Activated CD4-positive, alpha-beta T cell treated with anti-CD3 and anti-CD28 coated beads, Interleukin-2, Interleukin-4, amounts not matched to agents 100 ng/mL and 50 ng/mL, durations not matched to agents 16 hours and 8 hours (primary cell): ENCODE data around the gene SLC25A1.
"Not testable (repeated sequence)": the region's sequence is repeated elsewhere in the genome, so short reads cannot be mapped to it uniquely, and the experiment has no call there.

Experiments
- DNase-seq: peaks from one replicate; pipeline ENCODE4 v3.0.0-alpha.2; 2020; ENCODE audit warnings: low spot score

SLC25A1 gene

DNA sequence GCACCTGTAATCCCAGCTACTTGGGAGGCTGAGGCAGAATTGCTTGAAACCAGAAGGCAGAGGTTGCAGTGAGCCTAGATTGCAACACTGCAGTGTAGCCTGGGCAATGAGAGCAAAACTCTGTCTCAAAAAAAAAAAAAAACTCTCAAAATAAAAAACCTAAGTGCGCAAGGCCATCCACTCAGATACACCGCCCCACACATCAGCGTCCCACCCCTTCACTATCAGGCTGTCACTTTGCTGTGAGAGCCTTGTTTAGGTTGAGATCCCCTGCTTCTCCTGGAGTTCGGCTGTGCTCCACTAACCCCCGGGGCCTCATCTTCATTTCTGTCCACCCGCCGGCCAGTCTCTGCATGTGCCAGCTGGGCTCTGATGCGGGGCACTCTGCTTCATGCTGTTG lies 12.1 kb downstream of the SLC25A1 start:
- no peak for DNase-seq

DNA sequence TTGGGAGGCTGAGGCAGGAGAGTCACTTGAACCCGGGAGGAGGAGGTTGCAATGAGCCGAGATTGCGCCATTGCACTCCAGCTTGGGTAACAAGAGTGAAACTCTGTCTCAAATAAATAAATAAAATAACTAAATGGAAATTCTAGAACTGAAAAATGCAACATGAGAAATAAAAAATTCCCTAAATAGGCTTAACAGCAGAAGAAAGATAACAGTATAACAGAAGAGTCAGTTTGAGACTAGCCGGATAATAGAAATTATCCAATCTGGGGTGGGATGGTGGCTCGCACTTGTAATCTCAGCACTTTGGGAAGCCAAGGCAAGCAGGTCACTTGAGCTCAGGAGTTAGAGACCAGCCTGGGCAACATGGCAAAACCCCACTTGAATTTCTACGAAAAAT lies 14.1 kb downstream of the SLC25A1 start:
- no peak for DNase-seq

DNA sequence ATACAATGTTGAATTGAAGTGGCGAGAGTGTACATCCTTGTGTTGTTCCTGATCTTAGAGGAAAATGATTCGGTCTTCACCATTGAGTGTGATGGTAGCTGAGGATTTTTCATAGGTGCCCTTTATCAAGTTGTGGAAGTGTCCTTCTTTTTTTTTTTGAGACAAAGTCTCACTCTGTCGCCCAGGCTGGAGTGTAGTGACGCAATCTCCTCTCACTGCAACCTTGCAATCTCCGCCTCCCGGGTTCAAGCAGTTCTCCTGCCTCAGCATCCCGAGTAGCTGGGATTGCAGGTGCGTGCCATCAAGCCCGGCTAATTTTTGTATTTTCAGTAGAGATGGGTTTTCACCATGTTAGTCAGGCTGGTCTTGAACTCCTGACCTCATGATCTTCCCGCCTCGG lies 19.9 kb downstream of the SLC25A1 start:
- DNase-seq: not testable (repeated sequence)

DNA sequence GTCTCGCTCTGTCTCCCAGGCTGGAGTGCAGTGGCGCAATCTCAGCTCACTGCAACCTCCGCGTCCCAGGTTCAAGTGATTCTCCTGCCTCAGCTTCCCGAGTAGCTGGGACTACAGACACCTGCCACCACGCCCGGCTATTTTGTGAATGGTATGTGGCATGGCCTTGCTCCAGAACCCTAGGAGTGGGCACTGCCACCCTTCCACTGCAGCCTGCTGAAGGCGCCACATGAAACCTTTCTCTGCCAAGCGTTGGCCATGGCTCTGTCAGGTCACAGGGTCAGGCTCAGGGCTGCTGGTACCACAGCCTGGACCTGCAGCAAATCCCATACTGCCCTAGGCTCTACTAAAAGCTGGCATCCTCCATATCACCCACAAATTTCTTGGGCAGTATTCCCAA lies 22.4 kb downstream of the SLC25A1 start:
- not testable (repeated sequence) for DNase-seq

DNA sequence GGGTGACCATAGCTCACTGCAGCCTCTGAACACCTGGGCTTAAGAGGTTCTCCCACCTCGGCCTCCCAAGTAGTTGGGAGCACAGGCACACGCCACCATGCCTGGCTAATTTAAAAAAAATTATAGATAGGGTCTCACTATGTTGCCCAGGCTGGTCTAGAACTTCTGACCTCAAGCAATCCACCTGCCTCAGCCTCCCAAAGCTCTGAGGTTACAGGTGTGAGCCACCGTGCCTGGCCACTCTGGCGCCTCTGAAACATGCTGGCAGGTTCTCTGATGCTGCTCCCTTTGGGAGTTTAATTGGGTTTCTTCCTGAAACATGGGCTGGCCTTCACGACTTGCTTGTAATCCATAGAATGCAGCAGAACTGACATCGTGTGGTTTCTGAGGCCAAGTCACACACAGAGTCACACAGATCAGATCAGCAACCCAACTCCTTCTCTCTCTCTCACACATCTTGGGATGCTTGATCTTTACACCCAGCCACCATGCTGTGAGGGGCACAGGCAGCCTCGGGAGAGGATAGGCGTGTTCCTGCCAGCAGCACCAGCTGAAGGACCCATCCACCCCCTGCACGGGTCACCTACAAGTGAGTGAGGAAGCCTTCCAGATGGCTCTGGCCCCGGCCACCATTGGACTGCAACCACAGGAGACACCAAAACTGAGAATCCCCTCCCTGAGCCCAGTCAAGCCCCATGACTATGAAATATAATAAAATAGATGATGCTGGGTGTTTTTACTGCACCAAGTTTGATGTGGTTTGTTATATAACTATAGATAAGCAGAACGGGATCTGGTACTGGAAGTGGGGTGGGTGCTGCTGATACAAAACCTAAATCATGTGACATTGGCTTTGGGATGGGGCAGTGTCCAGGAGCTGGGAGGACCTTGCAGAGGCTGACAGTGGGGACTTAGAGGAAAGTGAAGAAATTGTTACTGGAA lies 25.3 kb downstream of the SLC25A1 start:
- no peak for DNase-seq

DNA sequence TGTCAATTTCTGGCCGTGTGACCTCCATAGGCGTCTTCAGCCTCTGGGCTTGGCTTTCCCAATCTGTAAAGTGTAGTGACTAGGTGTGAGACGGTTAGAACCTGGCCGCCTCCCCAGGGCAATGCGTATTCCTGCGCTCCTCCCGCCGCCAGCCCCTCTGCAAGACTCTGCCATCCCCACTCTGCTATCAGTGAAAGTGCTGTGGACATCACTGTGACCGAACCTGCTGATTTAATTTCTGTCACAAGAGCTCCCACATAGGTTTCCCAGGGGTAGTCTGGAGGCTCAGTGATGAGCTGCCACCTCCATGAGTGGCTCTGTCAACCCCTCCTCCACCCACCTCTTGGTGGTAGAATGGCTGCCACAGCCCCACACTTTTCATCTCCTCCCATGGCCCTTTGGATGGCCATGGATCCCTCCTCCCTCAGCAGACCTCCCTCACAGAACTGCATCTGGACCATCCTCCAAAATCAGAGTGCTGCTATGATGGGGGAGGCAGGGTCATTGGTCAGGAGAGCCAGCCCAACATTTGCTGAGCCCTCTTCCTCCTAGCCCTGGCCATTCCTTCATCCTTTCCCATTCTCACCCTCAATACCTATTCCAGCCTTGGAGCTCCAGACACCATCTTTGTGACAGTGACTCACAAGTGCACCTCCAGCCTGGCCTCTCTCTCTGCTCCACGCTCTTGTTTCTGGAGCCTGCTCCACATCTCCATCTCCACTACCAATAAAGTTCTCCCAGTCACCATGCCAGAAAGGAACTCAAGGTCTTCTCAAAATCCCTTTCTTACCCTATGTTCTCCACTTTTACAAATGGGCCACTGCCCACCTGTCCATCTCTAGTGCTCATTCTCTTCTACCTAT lies 27.0 kb downstream of the SLC25A1 start:
- no peak for DNase-seq

DNA sequence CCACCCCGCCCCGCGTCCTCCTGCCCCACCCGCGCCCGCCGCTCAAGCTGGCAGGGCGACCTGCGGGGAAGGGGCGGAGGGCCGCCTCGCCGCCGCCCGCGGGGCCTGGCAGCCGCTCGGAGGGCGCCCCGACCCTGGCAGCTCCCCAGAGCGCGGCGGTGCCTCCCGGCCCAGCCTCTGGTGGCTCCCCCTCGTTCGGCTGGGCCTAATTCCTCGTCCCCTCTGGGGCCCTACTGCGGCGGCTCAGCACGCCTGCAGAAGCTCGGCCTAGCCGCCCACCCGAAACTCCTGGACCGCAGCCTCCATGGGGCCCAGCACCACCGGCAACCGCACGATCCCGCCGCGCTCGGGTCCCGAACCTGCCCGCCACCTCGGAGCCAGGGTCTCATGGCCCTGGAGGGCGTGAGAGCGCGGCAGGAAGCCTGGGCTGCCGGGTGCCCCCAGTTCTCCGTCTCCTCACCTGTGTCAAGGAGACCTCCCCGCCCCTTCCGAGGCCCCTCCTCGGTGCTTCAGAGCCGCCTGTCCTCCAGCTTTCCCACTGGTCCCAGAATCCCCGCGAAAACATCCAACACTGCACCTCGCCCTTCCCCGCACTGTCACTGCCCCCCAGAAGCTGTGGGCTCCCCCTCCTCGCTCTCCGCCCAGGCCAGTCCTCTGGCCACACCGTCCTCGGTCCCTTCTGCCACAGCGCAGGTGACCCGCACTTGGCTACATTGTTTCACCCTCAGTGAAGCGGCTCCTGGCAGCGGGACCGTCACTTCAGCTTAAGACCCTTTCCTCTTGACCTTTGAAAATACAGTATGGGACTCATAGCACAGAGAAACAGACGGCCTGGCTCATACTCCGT lies 27.8 kb downstream of the SLC25A1 start:
- DNase-seq: no peak

DNA sequence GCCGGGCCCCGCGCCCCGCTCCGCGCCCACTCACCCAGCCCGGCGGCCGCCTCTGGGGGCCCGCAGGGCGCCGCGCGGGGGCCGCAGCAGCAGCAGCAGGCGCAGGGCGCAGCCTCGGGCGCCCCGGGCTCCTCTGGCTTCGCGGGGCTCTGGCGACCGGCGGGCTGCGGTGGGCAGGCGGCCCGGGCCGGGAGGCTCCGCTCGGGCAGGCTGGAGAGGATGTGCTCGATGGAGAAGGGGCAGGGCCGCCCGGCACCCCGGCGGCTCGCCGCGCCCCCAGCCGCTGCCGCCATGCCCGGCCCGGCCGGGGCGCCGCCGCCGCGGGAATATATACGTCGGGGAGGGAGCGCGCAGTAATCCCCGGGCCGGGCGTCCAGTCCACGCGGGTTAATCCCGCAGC lies 28.5 kb downstream of the SLC25A1 start, which contains the start of gene GSC2:
GSC2 (minus strand) TSS at position 302 of the 400 bp plus-strand sequence; CDS start at position 293, 9 bp downstream.
- DNase-seq: no peak

DNA sequence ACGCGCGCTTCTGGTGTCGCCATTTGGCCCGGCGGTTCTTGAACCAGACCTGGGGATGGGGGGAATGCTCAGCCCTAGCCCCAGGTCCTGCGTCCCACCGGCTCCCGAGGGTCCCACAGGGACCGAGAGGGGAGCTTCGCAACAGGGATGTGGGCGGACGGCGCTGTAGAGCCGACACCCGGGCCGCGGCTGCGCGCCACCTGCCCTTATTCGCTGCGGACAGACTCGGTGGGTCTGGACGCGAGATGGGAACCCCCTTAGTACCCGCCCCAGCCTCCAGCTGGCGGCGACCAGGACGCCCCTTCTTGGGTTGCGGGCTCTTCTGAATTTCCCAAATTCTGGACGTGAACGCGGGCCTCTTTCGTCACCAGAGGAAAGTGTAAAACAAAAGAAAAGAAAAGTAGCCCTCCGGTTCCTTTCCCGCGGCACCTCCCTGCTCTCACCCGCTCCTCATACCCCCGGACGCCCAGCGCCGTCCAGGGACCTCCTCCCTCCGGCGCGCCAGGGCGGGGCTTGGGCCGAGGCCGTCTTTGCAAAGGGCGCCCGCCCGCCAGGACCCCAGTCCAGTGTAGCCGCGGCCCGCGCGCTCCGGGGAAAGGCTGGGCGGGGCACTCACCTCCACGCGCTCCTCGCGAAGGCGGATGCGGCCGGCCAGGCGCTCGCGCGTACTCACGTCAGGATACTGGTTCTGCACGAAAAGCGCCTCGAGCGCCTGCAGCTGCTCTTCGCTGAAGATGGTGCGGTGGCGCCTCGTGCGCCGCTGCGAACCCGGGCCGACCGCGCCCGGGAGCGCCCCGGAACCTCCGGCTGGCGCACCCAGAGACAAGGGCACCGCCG lies 29.3 kb downstream of the SLC25A1 start:
- DNase-seq: peak; percentile 32

DNA sequence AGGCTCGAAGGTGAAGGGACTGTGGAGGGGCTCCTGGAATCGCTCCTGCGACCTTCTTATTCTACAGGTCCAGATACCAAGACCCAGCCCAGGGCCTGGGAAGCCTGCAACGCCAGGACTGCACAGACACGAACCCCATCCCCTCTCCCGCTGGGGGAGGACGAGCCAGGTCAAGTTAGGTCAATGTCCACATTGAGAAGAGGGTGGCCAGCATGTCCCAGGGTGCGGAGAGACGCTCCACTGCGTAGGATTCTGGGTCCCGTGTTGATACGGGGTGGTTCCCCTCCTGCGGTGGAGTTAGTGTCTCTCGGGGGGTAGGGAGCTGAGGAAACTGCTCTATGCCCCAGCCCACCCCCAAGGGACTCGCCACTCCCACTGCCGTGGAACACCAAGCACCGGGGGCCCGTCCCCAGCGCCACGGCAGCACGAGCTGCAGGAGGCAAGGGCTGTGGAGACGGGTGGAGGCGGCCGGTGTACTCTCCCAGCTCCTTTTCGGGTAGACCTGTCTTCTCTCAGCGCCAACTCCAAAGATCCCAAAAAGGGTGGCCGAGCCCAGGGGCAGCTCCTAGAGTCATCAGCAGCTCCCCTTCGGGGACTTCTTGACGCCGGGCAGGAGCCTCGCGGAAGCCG lies 30.0 kb downstream of the SLC25A1 start:
- no peak for DNase-seq

DNA sequence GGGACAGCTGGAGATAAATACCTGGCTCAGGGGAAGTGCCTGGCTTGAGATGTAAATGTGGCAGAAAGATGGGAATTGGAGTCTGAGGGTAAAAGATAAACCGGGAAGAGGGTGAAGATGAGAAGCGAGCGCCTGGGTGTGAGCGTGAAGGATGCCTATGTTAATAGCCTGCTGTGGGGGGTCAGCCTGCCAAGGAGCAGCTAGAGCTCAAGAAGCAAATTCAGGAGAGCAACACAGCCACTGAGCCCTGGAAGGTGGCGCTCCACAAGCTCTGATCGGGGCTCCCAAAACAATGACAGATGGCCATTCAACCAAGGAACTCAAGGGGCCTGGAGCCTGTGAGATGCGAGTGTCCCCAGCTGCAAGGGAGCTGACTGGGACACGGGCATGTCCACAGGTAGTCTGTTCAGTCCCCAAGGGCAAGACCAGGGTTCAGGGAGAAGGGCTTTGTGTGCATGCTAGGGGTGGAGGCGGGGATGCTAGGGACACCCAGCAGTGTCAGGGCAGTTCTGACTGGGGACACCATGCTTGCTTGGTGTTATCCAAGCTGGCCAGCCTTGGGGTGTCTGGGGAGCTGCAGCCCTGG lies 31.2 kb downstream of the SLC25A1 start:
- DNase-seq: no peak

DNA sequence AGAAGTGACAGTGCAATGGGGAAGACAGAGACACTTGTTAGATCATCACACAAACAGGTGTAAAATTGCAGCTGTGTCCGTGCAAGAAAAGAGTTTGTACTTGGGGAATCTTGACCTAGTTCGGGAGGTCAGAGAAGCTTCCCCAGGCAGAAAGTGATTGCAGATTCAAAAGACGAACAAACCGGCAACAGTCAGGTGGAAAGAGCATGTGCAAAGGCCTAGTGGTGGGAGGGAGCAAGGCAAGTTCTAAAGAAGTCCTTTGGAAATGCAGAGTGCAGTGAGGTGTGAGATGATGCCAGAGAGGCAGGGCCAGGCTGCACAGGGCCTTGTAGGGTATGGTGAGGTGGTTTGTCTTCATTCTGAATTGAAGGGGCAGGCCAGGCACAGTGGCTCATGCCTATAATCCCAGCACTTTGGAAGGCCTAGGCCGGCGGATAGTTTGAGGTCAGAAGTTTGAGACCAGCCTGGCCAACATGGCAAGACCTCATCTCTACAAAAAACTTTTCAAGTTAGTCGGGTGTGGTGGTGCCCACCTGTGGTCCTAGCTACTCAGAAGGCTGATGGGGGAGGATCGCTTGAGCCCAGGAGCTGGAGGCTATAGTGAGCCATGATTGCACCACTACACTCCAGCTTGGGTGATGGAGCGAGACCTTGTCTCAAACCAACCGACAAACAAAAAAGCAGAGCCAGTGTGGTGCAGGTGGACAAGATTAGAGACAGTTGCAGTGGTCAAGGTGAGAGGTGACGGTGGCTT lies 32.1 kb downstream of the SLC25A1 start:
- no peak for DNase-seq

DNA sequence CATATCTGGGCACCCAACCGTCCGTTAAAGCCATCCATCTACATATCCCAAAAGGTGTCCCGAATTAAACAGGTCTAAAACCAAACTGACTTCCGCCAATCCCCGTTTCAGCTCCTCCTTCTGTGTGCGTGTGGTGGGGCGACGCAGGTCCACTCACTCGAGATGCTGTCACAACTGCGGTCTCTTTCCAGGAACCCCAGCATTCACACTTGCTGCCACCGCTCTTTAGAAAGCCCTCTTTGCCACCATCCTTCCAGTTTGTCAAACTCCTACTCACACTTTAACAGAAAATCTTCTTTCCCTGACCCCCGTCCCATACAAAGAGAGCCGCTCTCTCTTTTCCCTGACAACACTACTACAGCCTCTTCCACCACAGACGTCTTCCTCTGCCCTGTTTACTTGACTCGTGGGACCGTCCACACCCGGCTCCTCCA lies 34.6 kb downstream of the SLC25A1 start:
- peak; percentile 38 for DNase-seq

DNA sequence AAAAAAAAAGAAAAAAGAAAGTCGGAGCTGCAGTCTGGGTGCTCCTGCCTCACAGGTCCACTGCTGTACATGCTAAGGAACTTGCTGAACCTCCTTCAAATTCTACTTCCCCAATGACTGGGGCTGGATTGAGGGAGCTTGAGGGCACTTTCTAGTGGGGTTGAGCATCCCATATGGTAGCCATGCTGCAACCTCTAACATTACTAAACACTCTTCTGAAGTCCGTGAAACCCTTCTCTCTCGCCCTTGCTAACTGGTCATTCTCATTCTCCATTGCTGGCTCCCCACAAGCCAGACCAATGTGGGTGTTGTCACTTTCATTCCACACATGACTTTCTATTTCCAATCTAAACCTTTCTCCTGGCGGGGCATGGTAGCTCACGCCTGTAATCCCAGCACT lies 35.3 kb downstream of the SLC25A1 start:
- DNase-seq: no peak

DNA sequence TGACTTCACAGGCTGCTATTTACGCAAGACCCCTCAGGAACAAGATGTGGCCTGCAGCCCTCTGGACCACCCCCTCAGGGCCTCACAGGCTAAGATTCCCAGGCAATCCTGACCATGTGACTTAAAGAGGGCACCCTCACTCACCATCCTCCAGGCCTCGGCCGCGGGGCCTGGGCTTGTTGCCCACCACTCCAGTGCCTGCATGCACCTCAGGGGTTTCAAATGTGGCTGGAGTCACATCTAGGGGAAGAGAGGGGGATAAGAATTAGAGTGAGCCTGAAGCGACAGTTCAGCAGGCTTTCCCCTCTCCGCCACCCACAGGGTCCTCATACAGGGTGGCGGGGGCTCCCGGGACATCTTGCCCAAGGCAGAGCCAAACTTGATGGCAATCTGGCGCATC lies 36.1 kb downstream of the SLC25A1 start:
- no peak for DNase-seq

DNA sequence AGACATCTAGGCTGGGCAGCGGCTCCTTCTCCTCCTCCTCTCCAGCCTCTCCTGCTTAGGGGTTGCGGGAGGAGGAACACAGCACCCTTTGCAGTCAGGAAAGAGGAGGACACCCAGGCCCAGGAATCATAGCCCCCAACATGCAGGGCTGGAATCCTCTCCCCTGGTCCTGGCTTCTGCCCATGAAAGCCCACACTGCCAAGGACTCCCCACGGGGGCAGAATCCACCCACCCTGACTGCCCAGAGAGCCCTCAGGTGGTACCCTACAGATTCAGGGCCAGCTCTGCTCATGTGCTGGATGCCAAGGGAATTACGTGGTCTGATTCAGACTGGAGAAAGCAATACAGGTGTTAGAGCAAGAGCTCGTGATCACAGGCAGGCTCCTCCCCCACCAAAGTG lies 38.6 kb downstream of the SLC25A1 start:
- DNase-seq: no peak

DNA sequence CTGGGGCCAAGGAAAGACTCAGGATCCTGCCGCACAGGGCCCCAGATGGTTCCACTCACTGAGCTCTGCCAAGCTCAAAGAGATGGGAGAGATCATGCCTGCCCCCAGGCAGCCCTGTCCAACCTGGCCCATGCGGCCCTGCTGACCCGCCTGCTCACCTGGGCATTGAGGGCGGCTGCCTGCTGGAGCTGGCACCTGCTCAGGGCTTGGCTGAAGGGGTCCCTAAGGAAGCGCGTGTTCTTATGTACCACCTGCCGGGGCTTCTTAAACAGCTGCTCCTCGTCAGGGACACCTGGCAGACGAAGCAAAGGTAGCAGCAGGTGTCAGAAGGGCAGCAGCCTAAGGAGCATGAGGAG lies 39.6 kb downstream of the SLC25A1 start:
- DNase-seq: no peak

DNA sequence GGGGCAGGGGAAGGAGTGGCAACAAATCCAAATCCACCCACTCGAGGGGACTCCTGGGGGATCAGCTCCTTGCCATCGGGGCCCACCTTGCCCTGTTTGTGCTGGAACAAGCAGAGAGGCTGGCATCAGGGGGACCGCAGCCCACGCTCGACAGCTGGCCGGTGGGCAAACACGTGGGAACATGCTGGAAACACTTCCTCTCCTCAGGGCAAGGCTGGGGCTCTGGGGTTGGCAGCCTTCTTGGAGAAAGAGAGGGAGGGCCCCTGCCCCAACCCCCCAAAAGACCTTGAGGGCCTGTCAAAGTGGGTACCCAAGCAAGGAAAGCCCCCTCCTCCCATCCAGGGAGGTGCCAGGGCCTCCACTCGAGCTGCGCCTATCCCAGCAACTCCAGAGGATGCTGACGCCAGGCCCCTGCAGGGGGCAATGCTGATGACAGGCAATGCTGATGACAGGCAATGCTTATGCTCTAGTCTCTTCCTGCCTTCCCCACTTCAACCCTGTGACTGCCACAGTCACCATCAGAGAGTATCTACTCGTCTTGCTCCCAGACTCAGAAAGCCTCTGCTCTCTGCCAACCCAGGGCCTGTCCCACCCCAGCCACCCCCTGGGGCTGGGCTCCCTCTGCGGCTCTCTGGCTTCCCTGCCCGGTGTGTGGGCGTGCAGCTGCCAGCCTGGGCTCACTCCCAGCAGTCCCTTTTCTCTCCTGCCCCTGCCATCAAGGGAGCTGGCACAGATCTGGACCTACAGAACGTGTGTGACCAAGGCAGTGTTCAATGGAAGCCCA lies 40.1 kb downstream of the SLC25A1 start:
- DNase-seq: no peak
